Measurements from ENCODE around the gene PTK7. TPM values are rescaled to one million over a fixed set of nuclear protein-coding genes. Genes with fewer than 3 reads are reported as not detected.

Gene PTK7
- total and polyA plus RNA-seq, 2 of the 8 experiments (the other 6 are each of a cell fraction or from before 2014, with no cell fraction given), result 110 to 138 TPM

DNA sequence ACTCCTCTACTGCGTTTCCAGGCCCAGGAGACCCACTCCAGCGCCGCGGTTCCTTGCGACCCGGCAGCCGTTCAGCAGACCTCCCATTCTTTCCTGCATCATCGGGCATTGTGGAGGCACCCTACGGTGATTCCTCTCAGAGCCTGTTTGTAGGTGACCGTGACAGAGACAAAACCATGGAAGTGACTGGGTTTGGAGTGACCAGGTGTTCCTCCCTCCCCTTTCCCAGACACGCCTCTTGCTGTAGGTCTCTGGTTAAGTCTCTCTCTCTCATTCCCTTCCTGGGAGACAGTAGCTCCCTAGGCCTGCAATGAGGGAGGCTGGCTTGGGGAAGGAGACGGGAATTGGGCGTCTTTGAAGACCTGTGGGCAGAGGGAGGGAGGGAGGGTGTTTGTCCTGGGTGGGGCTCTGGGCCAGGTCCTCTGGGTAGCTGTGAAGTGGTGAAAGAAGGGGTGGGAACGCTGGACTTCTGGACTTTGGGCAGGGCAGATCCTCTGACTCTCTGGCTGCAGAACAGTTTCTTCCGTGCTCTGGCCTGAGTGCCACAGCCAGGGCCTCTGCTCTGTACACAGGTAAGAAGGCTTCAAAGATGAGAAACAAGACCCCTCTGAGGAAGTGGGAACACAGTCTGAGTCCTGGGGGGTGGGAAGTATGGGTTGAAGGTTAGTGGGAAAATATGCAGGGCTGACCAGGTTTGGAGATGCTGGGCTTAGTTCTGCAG lies 15.9 kb upstream of the PTK7 start (continued):
- no peak for TF ChIP-seq KDM4A (IDR thresholded peaks at IDR 0.05; ENCODE audit: low read depth, low read length, severe bottlenecking)
- no peak for TF ChIP-seq EGR1 (IDR thresholded peaks at IDR 0.05; ENCODE audit: borderline replicate concordance, low read depth, low read length)
